ENCODE measurements around the gene CAPSL. TPM values are rescaled to one million over a fixed set of nuclear protein-coding genes. Genes with fewer than 3 reads are reported as not detected.

Gene CAPSL
- total and polyA plus RNA-seq, 2 experiments from 2014 or later = 0.73 TPM; not detected in 1

- Histone ChIP-seq H4K20me1 (replicated peaks; ENCODE audit: insufficient read depth) (no peaks in the 10 kb centered on the region), H3F3A (replicated peaks; ENCODE audit: low read depth) (no peaks in the 10 kb centered on the region), H3K4me2 (peak overlapping the region; percentile 66; the same call in 1 of the 2 replicates), H3K27me3 (ENCODE audit: insufficient read depth) (peaks cover 26% of the 10 kb centered on the region), H3K4me3 (no peak overlapping the region), H3K36me3 (ENCODE audit: insufficient read depth) (no peaks in the 10 kb centered on the region), H3K79me2 (replicated peaks; ENCODE audit: insufficient read depth) (no peaks in the 10 kb centered on the region), H2AFZ (peak overlapping the region; percentile 92), H3K4me1 (ENCODE audit: insufficient read depth) (no peaks in the 10 kb centered on the region), H3K9me2 (ENCODE audit: insufficient read depth) (no peaks in the 10 kb centered on the region), H3K27ac (ENCODE audit: low read depth) (no peak overlapping the region)
- ATAC-seq = peak; percentile 88
- no peaks in the 10 kb centered on the region; the same call in 2 of the 3 replicates for H3K9me3 Mint-ChIP-seq
- DNase-seq (ENCODE audit: low spot score) = peak; percentile 87
- no peak overlapping the region for H3K4me3 Mint-ChIP-seq
- H3K4me1 Mint-ChIP-seq = peaks cover 5% of the 10 kb centered on the region; the same call in 2 of the 3 replicates
- TF ChIP-seq EZH2 (IDR thresholded peaks at IDR 0.05; ENCODE audit: low read depth, unreplicated experiment) (no peak), CREB1 (CRISPR knock-in tag; IDR thresholded peaks at IDR 0.05; ENCODE audit: low read depth) (no peak), POLR2AphosphoS5 (IDR thresholded peaks at IDR 0.05; ENCODE audit: low read depth) (no peak), CTCF (conservative IDR thresholded peaks at IDR 0.05; ENCODE audit: low read depth in 2 of 2) (peak; percentile 74 to 96), NANOG (IDR thresholded peaks at IDR 0.05; ENCODE audit: borderline replicate concordance) (no peak), ZNF114 (CRISPR knock-in tag; IDR thresholded peaks at IDR 0.05) (no peak)
- H3K36me3 Mint-ChIP-seq (ENCODE audit: low read depth) = no peaks in the 10 kb centered on the region
- peaks cover 27% of the 10 kb centered on the region for H3K27me3 Mint-ChIP-seq (ENCODE audit: insufficient read depth, low read depth, poor library complexity)
- H3K27ac Mint-ChIP-seq = no peak overlapping the region
Measured at GRCh38 chr5:35924950-35925722, 13.3 kb downstream of the CAPSL start.

- no peak overlapping the region for H3K4me3 ChIP-seq
- ATAC-seq (no peak), DNase-seq (ENCODE audit: low spot score) (no peak)
- H3K9me2 ChIP-seq (ENCODE audit: insufficient read depth) = no peaks in the 10 kb centered on the region
- no peaks in the 10 kb centered on the region for H3K4me1 ChIP-seq (ENCODE audit: insufficient read depth)
- H3K9me3 Mint-ChIP-seq = peaks cover 3% of the 10 kb centered on the region; the same call in 1 of the 3 replicates
- H3K79me2 ChIP-seq (replicated peaks; ENCODE audit: insufficient read depth) = no peaks in the 10 kb centered on the region
- no peak overlapping the region; the same call in 1 of the 2 replicates for H3K4me2 ChIP-seq
- no peak overlapping the region for H3K27ac ChIP-seq (ENCODE audit: low read depth)
- no peaks in the 10 kb centered on the region for H3F3A ChIP-seq (replicated peaks; ENCODE audit: low read depth)
- peaks cover 26% of the 10 kb centered on the region for H3K27me3 ChIP-seq (ENCODE audit: insufficient read depth)
- peaks cover 27% of the 10 kb centered on the region for H3K27me3 Mint-ChIP-seq (ENCODE audit: insufficient read depth, low read depth, poor library complexity)
- H2AFZ ChIP-seq = no peak overlapping the region
- H3K36me3 ChIP-seq (ENCODE audit: insufficient read depth) = no peaks in the 10 kb centered on the region
- no peaks in the 10 kb centered on the region for H4K20me1 ChIP-seq (replicated peaks; ENCODE audit: insufficient read depth)
- no peak overlapping the region for H3K4me3 Mint-ChIP-seq
- no peak overlapping the region for H3K27ac Mint-ChIP-seq
- peaks cover 5% of the 10 kb centered on the region; the same call in 2 of the 3 replicates for H3K4me1 Mint-ChIP-seq
- no peaks in the 10 kb centered on the region for H3K36me3 Mint-ChIP-seq (ENCODE audit: low read depth)
- TF ChIP-seq EZH2 (IDR thresholded peaks at IDR 0.05; ENCODE audit: low read depth, unreplicated experiment) = no peak
- TF ChIP-seq ZNF114 (CRISPR knock-in tag; IDR thresholded peaks at IDR 0.05) = no peak
- TF ChIP-seq ETS1 (IDR thresholded peaks at IDR 0.05) = no peak
- no peak for TF ChIP-seq CTCF (conservative IDR thresholded peaks at IDR 0.05; ENCODE audit: low read depth in 2 of 2)
- TF ChIP-seq STAT1 (IDR thresholded peaks at IDR 0.05; ENCODE audit: unreplicated experiment) = no peak
- TF ChIP-seq ZNF331 (CRISPR knock-in tag; IDR thresholded peaks at IDR 0.05; ENCODE audit: low read depth) = no peak
- no peak for TF ChIP-seq POLR2AphosphoS5 (IDR thresholded peaks at IDR 0.05; ENCODE audit: low read depth)
- TF ChIP-seq NANOG (IDR thresholded peaks at IDR 0.05; ENCODE audit: borderline replicate concordance) = no peak
Measured at GRCh38 chr5:35924122-35924949, 14.1 kb downstream of the CAPSL start.
